DMS153 treated with DMSO at 0.1 percent for 48 hours (cell line): ENCODE measurements around the gene MET.

ENCODE experiments used
- DNase-seq: peaks from one replicate; lab custom pipeline; 2025; ENCODE audit not compliant: unreplicated experiment; lab: John Stamatoyannopoulos, UW

MET gene

GRCh38 chr7:116780521-116780920 is 108.5 kb downstream of the MET start:
- no peak for DNase-seq

DNA sequence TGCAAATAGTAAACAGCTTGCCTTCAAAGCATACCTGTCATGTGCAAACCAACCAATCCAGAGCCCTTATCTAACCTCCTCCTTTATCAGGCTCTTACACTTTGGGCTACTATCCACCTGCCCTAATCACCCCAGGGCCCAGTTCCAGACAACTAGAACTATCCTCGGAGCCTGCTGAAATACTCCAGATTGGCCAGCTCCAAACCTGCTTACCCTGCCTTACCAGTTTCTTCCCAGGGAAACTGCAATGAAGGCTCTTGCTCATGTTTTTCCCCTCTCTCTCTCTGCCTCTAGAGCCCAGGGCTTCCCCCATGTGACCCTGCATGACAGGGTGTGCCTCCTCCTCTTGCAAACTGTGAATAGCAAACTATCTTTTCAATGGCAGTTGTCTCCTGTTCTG is 109.0 kb downstream of the MET start:
- no peak for DNase-seq

- DNase-seq = no peak
Observed at GRCh38 chr7:116781584-116781983, 109.6 kb downstream of the MET start.

DNA sequence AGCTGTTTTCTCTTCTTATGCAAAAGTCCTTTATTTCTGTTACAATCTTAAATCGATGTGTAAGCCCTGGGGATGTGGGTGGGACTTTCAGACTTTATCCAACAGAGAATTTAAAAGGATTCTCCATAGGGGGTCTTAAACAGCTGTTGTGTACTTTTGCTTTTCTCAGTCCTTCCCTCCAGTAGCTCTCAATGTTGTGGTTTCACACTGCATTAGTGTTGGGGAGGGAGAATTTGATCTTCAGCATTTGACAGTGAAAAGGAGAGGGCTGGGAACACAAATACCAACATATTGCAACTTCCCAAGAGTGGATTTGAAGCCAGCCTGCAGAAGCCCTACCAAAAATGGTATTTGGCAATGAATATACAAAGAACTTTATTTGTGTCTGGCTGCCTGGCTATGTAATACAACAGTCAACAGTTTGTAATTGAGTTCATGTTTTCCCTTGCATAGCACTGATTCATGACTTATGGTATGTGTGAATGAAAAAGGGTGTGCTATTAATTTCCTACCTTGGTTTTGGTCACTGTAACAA is 110.2 kb downstream of the MET start:
- DNase-seq = no peak

- DNase-seq = no peak
Observed at GRCh38 chr7:116783666-116784318, 111.8 kb downstream of the MET start.

GRCh38 chr7:116784647-116785046 is 112.7 kb downstream of the MET start:
- no peak for DNase-seq

DNA sequence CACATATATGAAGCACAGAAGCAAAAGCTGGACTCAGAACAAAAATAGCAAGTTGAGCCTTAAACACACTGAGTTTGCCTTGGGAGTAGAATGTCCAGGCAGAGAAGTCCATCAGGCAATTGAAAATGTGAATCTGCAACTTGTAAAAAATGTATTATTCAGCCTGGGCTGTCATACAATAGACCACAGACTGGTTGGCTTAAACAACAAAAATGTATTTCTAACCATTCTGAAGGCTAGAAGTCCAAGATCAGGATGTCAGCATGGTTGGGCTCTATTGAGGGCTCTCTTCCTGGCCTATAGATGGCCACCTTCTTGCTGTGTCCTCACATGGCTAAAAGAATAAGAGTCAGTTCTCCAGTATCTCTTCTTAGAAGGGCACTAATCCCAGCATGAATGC is 113.8 kb downstream of the MET start:
- no peak for DNase-seq

DNA sequence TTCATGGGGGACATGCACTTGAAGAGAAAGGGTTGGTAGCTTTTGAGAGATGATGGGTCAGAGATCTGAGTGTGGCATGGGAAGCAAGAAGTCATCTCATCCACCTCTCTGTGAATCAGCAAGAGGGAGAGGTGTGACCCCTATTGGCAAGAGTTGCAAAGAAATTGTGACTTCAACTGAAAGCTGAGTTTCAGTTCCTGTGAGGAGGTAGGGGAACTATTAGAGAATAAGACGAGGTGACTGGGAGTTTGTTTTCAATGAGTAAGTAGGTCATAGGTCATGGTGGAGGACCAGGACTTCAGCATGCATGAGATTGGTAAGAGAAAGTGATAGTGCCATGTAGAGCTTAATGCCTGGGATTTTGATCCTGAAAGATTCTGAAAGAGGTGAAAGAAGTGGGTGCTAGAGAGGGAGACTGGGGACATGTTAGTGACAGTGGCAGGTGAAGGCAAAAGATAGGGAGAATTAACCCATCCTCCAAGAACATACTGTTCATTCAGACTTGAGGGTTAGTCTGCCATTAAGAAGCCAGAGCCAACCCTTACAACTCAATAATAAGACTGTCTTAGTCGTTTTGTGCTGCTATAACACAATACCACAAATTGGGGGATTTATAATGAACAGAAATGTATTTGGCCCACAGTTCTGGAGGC is 114.9 kb downstream of the MET start:
- no peak for DNase-seq

DNA sequence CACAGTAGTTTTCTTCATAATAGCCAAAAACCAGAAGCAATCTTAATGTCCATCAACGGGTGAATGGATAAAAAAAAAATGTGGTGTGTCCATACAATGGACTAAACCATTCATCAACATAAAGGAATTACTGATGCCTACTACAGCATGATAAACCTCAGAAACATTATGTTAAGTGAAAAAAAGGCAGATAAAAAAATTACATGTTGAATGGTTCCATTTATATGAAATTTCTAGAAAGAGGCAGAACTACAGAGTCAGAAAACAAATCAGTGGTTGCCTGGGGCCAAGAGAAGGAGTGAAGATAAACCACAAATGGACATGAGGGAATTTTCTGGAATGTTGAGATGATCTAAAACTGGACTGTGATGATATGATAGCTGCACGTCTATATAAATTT is 115.9 kb downstream of the MET start:
- no peak for DNase-seq

DNA sequence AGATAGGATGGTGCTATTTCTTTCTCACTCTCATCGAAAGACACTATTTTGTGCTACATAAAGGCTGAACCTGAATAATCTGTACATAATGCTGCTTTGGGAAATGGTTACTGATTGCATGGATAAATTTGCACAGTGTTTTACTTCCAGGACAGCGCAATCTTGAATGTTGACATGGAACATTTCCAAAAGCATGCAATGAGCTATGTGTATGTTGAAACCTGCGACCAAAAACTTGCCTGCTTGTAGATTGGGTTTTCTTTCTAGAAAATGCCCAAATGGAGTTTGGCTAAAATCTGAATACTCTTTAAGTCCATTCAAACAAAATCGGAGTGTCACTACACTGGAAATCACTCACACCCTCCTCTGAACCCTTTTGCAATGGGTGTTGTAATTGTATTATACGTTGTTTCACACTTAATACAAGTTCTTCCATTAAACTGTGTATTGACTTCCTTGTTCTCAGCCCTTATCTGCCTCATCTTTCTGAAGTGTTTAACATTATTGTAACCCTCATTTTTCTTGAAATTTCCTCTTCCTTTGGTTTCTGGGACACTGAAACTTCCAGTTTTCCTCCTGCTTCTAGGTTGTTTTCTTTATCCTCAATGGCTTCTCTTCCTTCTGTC is 116.7 kb downstream of the MET start:
- no peak for DNase-seq

DNA sequence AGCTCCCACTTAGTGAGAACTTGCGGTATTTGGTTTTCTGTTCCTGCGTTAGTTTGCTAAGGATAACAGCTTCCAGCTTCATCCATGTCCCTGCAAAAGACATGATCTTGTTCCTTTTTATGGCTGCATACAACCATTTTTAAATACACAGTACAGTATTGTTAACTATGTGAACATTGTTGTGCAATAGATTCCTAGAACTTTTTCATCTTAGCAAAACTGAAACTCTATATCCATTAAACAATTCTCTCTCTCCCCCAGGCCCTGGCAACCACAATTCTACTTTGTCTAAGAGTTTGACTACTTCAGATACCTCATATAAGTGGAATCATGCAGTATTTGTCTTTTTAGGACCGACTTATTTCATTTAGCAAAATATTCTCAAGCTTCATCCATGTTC is 118.0 kb downstream of the MET start:
- DNase-seq = no peak

GRCh38 chr7:116792813-116793212 is 120.8 kb downstream of the MET start:
- DNase-seq = no peak

DNA sequence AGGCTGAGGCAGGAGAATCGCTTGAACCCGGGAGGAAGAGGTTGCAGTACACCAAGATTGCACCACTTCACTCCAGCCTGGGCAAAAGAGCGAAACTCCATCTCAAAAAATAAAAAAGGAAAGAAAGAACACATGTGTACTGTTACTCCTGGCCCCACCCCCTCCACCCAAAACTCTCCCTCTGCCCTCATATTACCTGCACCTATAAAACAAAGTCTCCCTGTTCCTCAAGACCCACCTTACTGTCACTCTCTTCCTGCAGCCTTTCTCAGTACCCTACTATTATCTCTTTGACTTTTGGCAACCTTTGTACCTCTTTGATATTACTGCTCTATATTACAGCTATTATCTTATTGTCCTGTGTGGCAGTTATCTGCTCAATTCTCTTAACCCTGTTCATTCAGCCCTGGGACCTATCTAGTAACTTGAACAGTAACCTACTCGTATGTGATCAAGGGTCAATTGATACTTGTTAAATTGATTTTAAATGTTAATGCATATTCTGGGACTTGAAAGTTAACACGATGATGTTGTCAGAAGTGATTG is 121.9 kb downstream of the MET start:
- no peak for DNase-seq

- no peak for DNase-seq
Observed at GRCh38 chr7:116796471-116796870, 124.5 kb downstream of the MET start.

GRCh38 chr7:116797612-116798011 is 125.6 kb downstream of the MET start:
- no peak for DNase-seq

- no peak for DNase-seq
Observed at GRCh38 chr7:116798232-116798631, 126.2 kb downstream of the MET start.

GRCh38 chr7:116799916-116800315 is 127.9 kb downstream of the MET start:
- DNase-seq = no peak

- DNase-seq = no peak
Observed at GRCh38 chr7:116800594-116800993, 128.6 kb downstream of the MET start.

DNA sequence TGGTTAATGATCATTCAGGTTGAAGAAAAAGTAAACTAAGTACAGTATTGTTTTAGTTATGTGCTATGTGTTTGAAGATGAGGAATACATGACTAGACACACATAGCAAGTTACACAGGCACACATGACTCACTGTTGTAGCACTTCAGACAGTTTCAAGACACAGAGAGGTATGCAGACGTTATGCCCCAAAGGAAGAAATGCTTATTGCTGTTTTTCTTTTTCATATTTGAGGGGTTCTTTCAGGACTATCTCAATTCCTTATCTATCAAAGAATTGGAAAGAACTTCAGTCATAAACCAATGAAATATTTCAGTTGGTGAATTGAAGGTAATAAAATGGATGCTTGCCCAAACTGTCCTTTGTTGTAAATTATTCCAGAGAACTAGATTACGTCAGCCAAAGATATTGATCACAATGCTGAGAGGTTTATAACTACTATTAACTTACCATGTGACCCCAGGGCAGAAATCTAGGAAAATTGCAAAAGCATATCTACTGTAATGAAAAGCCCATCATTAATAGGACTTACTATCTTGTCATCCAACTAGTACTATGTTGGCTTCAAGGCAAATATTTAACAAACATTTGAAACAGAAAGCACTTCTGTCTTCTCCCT is 129.2 kb downstream of the MET start:
- no peak for DNase-seq

- no peak for DNase-seq
Observed at GRCh38 chr7:116802144-116802745, 130.2 kb downstream of the MET start.

GRCh38 chr7:116802746-116803152 is 130.8 kb downstream of the MET start:
- DNase-seq = no peak
